GM18873 (cell line): Measurements from ENCODE around the gene EHMT1.
A peak's percentile ranks its signal among the peaks of the same experiment; 100 is the strongest.
"Not testable (repeated sequence)": the region's sequence is repeated elsewhere in the genome, so short reads cannot be mapped to it uniquely, and the experiment has no call there.

Source experiments
- ATAC-seq: cut with Tn5 transposase; IDR thresholded peaks from one replicate; pipeline ENCODE4 v1.9.1; 2021; ENCODE audit warnings: mild to moderate bottlenecking, moderate library complexity, moderate number of reproducible peaks; ENCODE audit not compliant: unreplicated experiment, low FRiP score

The EHMT1 gene

DNA sequence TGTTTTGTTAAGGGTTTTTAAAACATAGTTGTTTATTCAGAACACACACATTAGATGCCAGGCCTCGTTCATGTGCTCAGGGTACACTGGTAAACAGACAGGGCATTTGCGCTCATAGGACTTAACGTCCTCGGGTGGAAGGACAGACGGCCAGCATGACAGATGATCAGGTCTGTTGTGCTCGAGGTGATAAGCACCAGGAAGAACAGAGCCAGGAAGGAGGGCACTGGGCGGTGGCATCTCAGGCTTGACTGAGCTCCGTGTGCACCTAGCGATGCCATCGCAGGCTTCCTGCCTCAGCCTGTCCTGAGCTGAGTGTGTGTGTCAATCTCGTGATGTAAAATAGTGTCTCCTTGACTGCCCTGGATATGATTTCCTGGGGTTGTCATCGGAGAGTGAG is 96.5 kb downstream of the EHMT1 start:
- no peak for ATAC-seq

DNA sequence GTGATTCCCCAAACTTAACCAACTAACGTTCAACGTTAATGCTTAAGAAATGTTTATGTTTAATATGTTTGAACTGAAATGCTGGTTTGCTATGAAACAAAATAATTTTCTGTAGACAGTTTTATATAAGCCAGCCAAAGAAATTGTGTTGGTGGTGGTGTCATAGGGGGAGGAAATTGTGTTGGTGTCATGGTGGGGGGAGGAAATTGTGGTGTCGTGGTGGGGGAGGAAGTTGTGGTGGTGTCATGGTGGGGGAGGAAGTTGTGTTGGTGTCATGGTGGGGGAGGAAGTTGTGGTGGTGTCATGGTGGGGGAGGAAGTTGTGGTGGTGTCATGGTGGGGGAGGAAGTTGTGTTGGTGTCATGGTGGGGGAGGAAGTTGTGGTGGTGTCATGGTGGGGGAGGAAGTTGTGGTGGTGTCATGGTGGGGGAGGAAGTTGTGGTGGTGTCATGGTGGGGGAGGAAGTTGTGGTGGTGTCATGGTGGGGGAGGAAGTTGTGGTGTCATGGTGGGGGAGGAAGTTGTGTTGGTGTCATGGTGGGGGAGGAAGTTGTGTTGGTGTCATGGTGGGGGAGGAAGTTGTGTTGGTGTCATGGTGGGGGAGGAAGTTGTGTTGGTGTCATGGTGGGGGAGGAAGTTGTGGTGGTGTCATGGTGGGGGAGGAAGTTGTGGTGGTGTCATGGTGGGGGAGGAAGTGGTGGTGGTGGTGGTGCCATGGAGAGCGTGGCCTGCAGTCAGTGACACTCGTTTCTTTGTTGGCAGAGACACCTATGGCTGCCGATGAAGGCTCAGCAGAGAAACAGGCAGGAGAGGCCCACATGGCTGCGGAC is 97.3 kb downstream of the EHMT1 start:
- not testable (repeated sequence) for ATAC-seq

DNA sequence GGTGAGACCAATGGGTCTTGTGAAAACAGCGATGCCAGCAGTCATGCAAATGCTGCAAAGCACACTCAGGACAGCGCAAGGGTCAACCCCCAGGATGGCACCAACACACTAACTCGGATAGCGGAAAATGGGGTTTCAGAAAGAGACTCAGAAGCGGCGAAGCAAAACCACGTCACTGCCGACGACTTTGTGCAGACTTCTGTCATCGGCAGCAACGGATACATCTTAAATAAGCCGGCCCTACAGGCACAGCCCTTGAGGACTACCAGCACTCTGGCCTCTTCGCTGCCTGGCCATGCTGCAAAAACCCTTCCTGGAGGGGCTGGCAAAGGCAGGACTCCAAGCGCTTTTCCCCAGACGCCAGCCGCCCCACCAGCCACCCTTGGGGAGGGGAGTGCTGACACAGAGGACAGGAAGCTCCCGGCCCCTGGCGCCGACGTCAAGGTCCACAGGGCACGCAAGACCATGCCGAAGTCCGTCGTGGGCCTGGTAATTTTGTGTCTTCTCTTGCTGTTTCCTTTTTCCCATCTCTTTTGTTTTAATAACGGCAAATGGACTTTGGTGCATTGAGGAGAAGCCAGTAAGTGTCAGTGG is 98.0 kb downstream of the EHMT1 start:
- ATAC-seq: no peak

DNA sequence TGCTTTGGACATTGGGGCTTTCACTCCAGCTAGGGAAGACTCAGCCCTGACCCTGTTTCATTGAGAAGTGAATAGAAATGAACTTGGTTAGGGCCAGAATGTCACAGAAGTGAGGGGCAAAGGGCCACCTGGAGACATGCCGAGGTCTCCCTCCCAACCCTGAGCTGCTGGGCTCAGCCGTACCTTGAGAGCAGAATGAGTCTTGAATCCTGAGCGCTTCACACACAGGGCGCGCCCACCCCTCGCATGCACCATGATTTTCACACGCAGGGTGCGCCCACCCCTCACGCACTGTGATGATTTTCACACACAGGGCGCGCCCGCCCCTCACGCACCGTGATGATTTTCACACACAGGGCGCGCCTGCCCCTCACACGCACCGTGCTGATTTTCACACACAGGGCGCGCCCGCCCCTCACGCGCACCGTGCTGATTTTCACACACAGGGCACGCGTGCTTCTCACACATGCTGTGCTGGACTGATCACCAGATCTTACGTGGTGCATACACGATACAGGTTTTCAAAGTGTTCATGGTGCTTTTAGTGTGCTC is 99.0 kb downstream of the EHMT1 start:
- no peak for ATAC-seq

DNA sequence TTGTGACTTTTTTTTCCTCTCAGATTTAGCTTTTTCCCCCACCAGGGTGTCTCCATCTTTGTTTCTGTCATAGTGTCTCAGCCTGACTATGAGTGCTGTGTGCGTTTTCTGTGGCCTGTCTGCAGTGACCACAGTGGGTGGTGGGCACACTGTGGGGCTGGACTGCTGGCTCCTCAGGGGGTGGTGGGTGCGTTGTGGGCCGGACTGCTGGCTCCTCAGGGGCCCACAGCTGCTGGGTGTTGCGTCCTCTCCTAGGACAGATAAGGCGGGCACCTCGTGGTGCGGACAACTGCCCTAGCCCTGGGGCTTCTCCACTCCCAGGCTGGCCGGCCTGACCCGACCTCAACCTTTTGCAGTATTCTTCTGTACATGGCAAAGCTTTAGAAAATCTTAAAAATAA is 100.4 kb downstream of the EHMT1 start:
- ATAC-seq: no peak

DNA sequence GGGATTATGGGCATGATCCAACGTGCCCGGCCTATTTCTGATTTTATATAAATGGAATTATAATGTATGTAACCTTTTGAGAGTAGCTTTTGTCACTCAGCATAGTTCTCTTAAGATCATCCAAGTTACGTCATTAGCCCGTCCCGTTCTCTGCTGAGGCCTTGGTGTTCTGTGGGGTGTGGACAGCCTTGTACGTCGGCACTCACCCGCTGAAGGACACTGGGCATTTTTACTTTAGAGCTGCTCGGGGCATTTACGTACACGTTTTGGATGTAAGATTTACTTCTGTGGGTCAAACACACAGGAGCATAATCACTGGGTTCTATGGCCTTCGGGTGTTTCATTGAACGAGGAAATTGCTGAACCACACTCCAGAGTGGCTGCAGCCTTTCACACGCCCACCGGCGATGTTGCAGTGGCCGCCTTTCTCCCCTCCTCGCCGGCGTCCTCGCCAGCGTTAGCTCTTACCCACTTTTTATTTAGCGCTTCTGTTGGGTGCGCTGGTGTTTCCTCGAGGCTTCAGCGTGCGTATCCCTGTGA is 101.8 kb downstream of the EHMT1 start:
- ATAC-seq: no peak

DNA sequence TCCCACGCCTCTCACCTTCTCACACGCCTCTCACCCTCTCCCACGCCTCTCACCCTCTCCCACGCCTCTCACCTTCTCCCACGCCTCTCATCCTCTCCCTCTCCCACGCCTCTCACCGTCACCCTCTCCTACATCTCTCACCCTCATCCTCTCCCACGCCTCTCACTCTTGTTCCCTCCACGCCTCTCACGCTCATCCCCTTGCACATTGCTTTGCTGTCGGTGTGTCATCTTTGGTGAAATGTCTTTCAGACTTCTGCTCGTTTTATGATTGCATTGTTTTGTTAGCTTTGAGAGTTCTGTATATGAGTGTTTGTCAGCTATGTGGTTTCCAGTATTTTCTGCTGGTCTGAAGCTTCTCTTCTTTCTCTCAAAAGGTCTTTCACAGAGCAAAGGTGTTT is 102.7 kb downstream of the EHMT1 start:
- no peak for ATAC-seq

DNA sequence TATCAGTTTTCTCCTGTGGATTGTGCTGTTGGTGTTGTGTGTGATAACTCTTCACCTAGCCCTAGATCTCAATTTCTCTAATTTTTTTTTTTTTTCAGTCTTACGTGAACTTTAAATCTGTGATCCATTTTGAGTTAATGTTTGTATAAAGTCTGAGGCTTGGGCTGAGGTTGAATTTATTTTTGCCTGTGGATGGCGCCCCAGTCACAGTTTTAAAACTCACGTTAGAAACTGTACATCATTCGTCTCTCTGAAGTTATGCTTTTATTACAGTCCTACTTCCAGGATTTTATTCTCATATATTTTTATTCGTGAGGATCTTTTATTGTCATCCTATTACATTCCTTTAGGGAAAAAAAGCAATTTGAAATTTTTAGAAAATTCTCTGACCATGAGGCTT is 103.1 kb downstream of the EHMT1 start:
- no peak for ATAC-seq

DNA sequence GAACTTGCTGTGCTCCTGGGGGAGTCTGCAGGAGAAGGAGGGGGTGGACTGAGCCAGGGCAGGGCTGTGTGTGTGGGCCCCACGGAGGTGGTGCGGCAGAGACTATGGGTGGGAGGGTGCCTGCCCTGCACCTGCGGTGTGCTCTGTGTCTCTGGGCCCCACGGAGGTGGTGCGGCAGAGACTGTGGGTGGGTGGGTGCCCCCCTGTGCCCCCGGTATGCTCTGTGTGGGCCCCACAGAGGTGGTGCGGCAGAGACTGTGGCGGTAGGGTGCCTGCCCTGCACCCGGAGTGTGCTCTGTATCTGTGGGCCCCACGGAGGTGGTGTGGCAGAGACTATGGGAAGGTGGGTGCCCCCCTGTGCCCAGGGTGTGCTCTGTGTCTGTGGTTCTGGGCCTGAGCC is 103.7 kb downstream of the EHMT1 start:
- no peak for ATAC-seq

DNA sequence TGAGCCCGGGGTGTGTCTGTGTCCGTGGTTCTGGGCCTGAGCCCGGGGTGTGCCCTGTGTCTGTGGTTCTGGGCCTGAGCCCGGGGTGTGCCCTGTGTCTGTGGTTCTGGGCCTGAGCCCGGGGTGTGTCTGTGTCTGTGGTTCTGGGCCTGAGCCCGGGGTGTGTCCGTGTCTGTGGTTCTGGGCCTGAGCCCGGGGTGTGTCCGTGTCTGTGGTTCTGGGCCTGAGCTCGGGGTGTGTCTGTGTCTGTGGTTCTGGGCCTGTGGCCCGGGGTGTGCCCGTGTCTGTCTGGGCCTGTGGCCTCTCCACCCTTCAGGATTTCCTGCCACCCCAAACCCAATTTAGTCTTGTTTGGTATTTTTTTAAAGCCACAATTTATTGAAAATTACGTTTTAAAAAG is 104.6 kb downstream of the EHMT1 start:
- not testable (repeated sequence) for ATAC-seq

DNA sequence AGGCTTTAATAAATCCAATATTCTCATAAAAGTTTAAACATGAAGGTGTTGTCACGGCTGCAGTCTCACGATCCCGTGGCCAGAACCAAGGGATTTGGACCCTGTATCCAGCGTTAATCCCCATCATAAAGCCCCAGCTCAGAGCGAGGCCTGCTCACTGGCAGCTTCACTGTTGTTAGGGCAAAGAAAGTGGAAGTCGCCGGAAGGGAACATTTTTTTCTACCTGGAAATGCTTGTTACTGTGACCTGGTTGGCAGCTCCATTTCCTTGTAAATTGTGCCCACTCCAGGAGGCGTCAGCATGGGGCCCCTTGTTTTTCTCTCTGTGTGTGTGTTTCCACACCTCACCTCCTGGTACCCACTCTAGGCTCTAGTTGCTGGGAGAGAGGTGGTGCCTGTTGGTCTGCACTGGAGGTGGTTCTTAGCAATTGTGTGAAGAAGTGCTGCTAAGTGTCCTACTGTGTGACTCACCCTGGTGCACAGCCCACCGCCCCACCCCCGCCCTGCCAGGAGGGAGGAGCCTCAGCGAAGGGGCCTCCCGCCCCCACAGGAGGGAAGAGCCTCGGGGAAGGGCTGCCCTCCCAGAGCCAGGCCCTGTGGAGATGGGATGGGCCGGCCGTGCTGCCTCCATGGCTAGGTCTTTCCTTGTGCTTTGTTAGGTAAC is 105.1 kb downstream of the EHMT1 start:
- ATAC-seq: no peak

DNA sequence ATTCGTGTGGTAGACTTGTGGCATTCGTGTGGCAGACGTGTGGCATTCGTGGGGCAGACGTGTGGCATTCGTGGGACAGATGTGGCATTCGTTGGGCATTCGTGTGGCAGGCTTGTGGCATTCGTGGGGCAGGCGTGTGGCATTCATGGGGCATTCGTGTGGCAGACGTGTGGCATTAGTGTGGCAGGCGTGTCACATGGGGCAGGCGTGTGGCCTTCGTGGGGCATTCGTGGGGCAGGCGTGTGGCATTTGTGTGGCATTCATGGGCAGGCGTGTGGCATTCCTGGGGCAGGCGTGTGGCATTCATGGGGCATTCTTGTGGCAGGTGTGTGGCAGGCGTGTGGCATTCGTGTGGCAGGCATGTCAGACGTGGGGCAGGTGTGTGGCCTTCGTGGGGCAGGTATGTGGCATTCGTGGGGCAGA is 106.0 kb downstream of the EHMT1 start:
- no peak for ATAC-seq

DNA sequence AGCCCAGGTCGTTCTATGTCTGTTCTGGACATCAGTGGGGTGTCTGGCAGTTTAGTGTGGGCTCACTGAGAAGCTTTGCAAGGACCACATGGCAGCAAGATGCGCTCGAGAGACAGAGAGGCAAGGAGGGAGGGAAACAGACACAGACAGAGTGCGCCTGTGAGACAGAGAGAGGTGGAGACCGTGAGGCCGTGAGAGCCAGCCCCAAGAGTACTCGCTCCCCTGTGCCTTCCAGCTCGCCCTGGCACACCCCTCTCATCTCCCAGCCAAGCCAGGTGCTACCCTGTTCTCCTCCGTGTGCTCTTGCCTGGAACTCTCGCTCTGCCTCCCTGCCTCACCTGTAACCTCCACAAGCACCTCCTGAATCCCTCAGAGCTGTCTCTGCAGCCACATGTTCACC is 106.8 kb downstream of the EHMT1 start:
- no peak for ATAC-seq

DNA sequence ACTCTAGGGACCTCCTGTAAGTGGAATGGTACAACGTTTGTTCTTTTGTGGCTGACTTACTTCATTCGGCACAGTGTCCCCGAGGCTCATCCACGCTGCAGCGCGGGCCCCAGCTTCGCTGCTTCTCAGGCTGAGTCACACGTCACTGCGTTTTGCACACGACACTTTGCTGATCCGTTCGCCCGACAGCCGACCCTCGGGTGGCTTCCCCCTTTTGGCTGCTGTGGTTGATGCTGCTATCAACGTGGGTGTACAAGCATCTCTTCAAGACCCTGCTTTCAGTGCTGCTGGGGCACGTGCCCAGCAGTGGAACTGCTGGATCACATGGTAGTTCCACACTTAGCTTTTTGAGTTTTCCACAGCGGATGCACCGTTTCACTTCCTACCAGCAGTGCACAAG is 107.5 kb downstream of the EHMT1 start:
- peak; percentile 75 for ATAC-seq

DNA sequence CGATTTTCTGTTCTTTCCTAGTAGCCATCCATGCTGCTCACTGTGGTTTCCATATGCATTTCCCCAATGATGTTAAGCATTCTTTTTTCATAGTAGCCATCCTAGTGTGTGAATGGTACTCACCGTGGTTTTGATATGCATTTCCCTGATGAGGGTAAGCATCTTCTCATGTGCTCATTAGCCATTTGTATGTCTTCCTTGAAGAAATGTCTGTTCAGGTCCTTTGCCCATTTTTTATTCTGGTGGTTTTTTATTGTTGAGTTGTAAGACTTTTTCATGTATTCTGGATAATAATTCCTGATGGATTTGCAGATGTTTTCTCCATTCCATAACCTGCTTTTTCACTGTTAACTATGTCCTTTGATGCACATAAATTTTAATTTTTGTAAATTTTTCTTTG is 108.0 kb downstream of the EHMT1 start:
- no peak for ATAC-seq

DNA sequence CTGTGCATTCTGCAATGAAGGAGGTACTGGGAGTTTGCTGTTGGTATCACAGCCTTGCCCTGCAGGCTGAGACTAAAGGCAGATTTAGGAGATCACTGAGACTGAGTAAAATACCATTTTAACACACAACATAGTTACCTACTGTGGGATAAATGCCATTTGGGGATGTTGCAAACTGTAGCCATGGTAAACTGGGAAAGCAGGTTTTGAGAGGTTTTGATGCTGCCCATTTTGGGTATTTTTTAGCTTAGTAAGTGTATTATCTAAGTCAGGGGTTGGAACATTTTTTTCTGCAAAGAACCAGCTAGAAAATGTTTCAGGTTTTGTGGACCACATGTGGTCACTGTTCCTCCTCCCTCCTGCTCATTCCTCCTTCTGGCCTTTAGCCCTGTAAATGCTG is 108.9 kb downstream of the EHMT1 start:
- no peak for ATAC-seq

DNA sequence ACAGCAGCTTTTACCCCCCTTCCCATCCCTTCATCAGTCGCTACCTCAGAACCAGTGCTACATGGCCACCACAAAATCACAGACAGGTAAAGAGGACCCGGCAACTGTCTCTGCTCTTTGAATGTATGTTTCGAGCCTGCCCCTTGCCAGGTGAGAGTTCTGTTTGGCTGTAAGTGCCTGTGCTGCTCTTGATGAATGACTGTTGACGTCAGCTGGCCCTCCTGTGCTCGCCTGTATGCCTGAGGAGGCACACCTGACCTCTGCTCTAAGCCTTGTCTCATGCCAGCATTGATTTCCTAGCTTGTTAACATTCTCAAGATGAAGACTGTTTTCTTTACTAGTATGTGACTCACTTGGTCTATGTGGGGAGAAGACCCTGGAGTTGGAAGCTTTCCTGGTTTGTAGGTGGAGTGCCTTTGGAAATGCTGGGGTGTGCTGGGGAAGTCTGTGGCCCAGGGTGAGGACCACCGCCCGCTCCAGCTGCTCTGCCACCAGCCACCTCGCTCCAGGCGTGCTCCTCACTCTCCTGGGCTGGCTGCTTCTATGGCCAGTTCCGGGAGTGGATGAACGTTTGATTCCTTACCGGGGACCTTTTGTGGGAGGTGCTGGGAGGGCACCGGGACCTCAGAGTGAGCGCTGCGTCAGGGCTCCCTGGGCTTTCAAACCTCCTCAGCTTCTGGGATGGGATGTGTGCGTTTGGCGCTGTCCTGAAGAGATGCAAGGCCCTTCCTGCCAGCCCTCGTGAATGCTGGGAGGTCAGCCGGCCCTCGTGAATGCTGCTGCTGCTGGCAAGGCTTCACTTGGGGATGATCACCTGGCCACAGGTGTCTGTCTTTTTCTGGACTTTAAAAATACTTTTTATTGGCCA is 109.9 kb downstream of the EHMT1 start:
- ATAC-seq: no peak

DNA sequence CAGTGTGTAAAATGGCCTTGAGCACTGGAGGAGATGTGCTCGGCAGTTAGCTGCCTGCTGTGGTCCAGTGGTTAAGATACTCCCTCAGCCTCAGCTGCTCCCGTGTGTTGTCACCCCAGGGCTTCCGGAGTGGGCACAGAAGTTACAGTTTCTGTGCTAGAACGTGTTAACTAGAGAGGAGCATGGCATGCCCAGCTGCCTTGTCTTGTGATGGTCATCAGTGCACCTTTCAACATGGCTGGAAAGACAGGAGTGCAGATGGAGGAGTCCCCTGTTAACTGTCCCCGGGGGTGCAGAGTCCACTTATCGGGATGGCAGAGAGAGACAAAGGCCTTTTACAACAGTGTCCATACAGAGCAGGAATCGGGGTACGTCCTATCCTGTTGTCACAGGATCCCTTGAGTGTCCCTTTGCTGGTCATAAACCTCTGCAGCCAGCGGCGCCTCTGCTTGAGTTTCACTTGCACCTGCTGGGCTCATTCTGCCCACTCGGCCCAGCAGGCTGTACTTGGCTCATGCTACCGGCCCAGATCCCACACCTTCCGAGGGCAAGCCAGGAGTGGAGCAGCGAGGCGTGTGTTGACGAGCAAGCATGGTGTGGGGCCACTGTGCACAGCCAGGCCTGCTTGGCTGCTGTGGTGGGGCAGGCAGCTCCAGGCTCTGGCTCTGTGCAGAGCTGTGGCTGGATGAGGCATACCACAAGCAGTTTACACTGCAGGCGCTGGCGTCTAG is 112.6 kb downstream of the EHMT1 start:
- ATAC-seq: no peak

DNA sequence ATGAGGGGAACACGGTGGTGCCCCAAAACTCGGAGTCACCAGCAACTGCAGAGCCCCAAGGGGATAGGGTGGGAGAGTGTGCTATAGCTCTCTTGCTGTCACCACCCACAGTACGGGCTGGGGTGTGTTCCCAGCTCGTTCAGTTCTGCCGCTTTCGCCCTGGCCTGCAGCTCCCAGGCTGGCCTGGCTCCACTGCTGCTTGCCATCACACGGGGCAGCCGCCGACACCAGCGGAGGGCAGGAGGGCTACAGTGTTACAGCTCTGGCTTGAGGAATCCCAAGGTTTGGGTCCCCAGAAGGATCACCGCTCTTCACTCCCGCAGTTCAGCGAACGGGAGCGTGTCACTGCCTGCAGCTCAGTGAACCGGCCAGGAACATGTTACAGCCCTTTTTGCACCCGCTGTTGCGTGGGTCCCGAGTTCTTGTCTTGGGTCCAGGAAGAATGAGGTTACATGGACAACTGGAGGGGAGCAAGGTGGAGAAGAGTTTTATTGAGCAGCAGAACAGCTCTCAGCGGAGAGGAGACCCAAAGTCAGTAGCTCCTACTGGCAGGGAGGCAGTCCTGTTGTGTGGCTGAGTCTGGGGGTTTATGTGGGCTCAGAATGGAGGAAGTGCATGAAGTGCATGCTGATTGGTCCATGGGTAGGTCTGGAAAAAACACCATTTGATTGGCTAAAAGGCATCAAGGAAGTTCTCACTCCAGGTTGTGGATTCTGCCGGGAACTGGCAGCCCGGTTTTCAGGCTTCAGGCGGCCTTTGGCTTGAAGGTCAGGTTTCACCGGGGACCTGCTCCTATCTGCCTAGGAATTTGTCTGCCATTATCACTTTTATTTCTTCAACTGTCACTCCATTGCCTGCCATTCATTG is 113.4 kb downstream of the EHMT1 start:
- ATAC-seq: no peak
